Endometrial microvascular endothelial cells (primary cell): ENCODE data around the gene OR6J1. TPM values are rescaled to one million over a fixed set of nuclear protein-coding genes. Genes with fewer than 3 reads are reported as not detected.
"Not testable (repeated sequence)": the region's sequence is repeated elsewhere in the genome, so short reads cannot be mapped to it uniquely, and the experiment has no call there.

ENCODE experiments used
- in situ Hi-C: cut with HindIII; loops from 2 replicates; pipeline ENCODE4 v1.10.0; 2017; ENCODE audit warnings: low sequenced_read_pairs, low pct_unique_long_range_greater_than_20kb; ENCODE audit errors: inconsistent ontology term
- total RNA-seq: library from RNA; depleted of rRNA; stranded (reverse); fragments of >200 nt; gene quantifications from one replicate; pipeline ENCODE4 v1.2.3, GENCODE V29; 2015; ENCODE audit errors: inconsistent ontology term

The OR6J1 gene
- total RNA-seq, 1 donor from 2014 or later: not detected

DNA sequence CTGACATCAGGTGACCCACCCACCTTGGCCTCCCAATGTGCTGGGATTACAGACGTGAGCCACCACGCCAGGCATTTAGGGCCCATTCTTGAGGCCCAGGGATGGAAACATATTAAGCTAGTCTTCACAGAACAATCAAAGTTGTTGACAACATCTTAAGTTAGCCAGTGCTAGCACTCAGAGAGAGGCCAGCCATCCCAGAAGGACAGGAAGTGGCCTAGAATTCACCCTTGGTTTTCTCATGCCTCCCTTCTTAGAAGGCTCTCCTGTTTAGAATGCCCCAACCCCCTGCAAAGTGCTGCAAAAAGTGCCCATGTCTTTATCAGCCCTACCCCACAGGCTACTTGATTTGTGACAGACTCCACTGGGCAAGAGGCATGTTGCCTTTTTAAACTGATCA lies 12.1 kb upstream of the OR6J1 start:
- in situ Hi-C loops: no loop called here

DNA sequence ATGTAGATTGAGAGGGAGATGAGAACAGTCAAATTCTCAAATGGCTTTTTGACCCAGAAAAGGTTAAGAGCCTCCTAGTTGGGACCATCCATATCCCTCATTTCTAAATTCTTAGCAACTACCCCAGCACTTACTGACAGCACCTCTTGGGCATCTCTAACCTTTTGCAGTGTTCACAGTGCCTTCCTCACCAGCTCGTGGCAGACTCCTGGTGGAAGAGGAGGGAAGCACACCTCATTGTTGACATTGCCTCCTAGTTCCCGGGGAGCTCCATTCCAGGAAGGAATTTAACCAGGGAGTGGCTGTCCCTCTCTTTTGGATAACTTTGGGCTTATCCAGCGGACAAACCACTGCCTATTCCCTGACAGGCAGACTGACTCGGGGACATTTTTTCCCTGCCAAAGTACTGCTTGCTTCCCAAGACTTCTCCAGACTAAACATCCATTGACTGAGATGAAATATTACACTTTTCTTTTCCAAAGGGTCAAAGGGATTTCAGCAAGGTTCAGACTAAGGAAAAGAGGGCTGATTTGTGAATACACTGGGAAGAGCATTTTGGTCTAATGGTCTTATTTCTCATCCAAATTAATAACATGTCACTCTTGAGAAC lies 9.0 kb upstream of the OR6J1 start:
- in situ Hi-C loops: no loop called here

DNA sequence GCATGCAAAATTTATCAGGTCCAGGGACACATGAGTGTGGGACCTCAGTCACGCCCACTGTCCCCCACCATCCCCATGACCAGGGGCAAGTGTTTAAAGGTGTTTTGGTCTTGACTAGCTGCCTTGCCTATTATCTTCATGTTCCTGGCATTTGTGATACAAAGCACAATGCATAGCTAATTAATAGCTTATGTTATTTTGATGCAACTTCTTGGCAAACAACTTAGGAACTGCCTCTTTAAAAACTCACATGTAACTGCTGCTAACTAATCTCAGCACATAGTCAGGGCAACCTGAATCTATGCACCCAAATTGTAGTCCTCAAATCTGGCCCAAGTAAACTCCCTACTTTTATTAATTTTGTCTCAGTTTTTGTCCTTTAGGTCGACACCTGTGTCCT lies 7.4 kb upstream of the OR6J1 start:
- in situ Hi-C loops: no loop called here

DNA sequence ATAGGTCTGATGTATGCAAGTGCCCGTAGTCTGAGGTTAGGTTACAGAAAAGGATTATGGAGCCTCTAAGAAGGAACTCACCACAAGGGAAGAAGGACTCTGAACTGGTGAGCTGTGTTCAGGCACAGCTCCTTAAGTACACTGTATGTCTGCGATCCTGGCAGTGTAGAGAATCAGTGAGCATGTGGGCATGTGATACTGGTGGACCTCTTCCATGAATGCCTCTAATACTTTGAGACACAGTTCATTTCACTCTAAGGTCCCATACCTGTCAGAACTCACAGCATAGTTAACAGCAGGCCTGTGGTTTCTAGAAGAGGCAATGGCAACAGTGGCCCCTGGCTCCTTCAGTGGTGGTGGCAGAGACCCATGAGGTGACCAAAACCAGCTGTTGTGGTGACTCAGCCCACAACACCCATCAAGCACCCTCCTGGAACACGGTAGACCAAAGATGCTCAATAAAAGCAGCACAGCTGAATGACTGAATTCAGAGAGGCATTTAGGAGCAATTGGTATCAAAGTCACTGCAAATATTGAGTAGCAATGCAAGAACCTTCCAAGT lies 6.9 kb upstream of the OR6J1 start:
- in situ Hi-C loops: no loop called here

DNA sequence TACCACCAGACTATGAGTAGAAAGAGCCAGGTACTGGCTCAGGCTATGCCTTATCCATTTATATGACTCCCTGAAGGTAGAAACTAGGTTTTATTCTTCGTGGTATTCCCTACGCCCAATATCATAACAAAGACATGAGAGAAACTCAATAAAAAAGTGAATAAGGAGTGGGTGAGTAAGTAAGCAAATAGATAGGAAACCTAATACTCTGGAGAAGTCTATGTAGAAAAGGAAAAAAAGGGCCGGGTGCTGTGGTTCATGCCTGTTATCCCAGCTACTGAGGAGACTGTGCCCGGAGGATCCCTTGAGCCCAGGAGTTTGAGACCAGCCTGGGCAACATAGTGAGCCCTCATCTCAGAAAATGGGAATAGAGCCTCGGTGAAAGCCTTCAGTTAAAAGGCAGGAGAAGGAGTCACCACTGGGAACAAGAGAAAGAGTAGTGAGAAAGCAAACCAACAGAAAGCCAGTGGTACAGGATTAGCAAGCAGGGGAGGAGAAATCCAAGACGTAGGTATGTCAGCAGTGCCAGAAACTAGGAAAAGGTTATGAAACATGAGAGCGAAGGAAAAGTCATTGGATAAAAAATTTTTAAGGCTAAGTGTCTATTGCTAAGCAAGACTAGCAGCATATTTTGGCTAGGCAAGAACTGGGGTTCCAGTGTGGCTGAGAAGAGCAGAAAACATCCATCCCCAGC lies 6.0 kb upstream of the OR6J1 start:
- in situ Hi-C loops: no loop called here

DNA sequence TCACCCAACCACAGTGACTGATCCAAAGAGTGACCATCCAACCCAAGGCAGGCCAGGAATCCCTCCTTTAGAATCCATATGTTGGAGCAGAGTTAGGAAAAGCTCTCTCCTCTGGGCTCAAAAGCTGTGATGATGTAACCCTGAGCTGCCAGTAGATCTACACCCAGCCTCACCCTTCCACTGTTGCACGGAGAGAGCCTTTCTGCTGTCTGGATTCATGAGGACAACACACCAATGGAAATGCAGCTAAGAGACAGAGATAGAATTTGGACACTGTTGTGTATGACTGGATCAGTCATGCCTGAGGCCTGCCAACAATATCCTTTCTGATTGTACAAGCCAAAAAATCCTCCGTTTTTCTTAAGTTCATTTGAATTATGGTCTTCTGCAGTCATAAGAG lies 4.4 kb upstream of the OR6J1 start:
- in situ Hi-C loops: no loop called here

DNA sequence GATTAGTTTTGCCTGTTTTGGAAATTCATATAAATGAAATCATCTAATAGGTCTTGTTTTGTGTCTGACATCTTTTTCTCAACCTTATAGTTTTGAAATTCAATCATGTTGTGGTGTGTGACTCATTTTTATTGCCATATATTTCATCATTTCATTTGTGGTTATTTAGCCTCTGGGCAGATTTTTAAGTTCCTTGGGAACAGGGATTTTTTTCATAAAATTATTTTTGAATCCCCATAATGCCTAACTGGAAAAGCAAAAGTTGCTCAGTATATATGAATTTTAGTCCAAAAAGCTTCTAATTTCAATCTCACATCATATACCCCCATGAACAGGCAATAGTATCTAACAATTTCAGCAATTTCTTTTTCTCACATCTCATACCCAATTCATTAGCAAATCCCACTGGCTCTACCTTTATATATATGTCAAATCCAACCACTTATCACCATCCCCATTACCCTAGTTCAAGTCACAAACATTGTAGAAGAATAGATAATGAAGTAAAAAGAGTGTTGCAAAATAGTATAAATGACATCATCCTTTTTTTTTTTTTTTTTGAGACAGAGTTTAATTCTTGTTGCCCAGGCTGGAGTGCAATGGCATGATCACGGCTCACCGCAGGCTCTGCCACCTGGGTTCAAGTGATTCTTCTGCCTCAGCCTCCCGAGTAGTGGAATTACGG lies 2.6 kb upstream of the OR6J1 start:
- in situ Hi-C loops: no loop called here

DNA sequence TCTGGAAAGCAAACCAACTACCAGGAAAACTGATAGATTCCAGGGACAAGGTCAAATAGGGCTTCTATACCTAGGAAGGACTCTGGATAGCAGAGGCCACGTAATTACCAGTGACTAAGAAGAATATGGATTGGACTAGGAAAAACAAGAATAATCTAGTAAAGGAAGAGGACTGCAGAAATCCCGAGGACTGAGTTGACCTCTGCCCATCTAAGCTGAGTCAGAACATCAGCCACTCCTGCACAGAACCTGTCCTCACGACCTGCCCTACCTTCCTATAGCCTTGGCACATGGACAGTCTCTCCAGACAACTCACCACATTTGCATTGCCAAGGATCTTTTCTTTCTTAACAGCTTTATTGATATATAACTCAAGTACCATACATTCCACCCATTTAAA lies 2.3 kb downstream of the OR6J1 start:
- in situ Hi-C loops: no loop called here

DNA sequence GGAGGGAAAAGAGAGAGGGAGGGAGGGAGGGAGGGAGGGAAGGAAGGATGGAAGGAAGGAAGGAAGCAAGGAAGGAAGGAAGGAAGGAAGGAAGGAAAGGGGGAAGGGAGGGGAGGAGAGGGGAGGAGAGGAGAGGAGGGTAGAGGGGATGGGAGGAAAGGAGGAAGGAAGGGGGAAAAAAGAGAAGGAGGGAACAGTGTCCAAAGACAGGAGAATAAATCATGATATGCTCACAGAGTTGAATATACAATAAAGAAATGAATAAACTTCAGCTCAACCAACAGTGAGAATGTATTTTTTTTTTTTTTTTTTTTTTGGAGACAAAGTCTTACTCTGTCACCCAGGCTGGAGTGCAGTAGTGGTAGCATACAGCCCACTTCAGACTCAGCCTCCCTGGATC lies 4.0 kb downstream of the OR6J1 start:
- in situ Hi-C loops: no loop called here

DNA sequence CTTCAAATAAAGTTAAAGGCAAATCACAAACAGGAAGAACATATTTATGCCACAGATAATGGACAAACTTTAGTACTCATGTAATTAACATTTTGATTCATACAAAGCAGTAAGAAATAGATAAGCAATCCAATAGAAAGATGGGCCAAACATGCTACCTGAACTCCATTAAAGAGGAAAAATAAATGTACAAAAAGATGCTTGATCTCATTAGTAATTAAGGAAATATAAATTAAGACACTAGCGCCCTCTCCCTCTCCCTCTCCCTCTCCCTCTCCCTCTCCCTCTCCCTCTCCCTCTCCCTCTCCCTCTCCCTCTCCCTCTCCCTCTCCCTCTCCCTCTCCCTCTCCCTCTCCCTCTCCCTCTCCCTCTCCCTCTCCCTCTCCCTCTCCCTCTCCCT lies 8.2 kb downstream of the OR6J1 start:
- in situ Hi-C loops: not testable (repeated sequence)

DNA sequence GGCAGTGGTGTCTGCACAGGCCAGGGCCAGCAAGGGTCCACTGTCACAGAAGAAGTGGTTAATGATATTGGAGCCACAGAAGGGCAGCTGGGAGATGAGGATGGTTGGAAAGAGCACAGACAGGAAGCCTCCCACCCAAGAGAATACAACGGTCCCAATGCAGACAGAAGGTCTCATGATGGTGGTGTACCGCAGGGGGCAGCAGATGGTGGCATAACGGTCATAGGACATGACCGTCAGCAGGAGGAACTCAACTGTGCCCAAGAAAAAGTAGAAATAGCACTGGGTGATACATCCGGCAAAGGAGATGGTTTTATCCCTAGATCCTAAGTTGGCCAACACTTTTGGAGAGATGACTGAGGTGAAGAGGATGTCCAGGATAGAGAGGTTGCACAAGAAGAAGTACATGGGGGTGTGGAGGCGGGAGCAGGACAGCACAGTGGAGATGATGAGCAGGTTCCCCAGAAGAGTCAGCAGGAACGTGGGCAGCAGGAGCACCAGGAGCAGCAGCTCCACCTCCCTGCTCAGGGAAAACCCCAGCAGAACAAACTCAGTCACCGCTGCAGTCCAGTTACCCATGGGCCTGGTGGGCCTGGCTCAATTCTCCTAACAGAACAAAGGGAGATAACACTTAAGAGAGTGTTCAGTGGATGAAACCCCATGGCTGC lies 9.8 kb downstream of the OR6J1 start:
- in situ Hi-C loops: no loop called here

DNA sequence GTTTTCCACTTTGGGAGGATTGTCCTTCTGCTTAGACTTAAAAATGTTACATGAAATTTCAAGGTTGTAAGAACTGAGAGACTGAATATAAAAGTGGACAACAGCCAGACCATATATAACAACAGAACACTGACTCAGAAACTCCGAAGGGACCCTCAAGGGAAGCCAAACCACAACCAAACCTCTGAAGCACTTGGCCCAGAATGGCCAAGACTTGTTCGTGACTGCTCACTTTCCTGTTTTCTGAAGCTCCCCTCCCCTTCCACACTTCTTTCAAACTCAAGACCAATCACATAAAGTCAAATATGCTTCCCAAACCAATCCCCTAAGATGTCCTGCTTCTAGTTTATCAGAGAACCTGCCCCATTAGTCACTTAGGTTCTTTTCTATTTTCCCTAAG lies 13.7 kb downstream of the OR6J1 start:
- in situ Hi-C loops: no loop called here

DNA sequence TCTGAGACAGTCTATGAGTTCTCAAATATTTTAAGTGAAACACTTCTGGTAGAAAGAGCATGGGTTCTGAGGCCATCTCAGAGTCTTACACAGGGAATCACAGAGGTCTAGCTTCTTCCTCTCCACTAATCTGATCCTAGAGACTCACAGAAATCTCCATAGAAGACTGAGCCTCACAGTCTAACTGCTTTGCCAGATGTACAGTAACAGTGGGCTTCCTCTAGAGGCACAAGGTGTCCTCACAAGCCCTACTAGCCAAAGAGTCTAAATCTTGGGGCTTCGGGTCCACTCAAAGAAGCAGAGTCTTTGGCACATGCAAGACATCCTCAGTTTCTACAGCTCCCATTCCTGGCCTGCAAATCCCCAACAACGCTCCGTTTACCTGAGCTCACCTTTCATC lies 14.1 kb downstream of the OR6J1 start:
- in situ Hi-C loops: no loop called here

DNA sequence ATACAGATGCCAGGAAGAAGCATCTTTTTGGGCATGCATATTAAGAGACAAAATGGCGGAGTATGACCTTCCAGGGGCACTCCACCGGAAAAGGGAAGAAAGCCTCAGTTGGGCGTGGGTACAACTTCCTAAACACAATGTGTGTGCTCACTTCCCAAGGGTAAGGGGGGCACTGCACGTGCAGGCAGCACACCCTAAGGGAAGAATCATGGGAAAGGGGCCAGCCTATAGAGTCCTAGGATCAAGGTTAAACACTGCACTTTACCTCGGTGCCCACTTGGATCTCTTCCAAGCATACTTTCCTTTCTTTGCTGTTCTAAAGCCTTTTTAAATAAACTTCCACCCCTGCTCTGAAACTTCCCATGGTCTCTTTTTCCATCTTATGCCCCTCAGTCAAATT lies 14.8 kb downstream of the OR6J1 start:
- in situ Hi-C loops: no loop called here

DNA sequence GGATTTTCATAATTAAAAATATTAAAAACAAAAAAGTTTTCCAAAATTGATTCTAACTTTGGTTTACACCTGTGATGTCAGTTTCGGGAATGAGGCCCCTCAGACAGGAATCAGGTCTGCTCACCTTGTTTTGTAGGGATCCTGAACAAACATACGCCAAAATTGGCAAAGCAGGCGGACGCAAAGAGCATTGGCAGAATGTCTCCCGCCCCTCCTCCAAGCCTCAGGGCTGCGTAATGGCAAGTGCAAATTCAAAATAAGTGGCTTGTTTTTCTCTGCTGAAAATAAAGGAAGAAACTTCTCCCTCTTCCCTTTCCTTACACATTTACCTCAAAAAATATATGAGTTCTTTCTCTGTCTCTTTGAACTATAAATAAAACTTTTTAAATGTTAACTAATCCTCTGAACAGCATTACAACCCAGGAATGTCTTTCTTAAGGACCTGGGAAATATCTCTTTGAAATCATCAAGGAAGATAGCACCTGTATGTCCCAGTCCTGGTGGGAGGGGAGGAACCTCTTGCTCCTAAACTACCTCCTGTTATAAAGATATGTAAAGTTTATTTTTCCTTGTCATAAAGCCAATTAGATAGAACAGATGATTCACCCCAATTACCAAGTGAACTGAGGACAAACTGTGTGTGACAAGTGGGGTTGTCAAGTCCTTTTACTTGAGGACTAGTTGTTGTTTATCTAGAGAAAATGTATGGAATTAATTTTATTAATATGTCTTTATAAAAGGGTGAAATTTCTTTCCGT lies 16.5 kb downstream of the OR6J1 start:
- in situ Hi-C loops: no loop called here

DNA sequence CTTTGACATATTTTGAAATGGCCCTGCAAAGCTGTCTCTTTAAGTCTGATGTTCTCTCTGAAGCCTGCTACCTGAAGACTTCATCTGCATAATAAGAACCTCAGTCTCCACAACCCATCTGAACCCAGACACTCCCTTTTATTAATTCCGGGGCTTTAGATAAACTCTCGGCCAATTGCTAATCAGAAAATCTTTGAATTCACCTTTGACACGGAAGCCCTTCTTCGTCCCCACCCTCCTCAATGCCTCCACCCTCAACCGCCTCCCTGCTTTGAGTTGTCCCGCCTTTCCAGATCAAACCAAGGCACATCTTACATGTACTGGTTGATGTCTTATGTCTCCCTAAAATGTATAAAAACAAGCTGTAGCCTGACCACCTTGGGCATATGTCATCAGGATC lies 17.6 kb downstream of the OR6J1 start:
- in situ Hi-C loops: no loop called here

DNA sequence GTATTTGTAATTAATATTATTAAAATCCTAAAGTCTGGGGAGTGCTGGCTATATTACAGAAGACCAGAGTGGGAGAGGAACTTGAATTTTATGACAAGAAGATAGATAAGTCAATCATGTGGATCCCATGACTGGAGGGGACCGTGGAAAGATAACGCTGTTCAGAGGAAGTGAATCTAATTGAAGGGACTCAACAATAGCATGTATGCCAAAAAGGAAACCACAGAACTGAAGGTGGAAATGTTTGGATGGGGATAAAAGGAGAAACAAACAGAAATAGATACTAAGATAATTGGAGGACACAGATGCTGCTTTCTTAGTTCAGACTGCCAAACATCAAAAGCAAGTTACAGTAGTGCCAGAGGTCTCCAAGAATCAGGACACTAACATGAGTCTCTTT lies 21.1 kb downstream of the OR6J1 start:
- in situ Hi-C loops: no loop called here

DNA sequence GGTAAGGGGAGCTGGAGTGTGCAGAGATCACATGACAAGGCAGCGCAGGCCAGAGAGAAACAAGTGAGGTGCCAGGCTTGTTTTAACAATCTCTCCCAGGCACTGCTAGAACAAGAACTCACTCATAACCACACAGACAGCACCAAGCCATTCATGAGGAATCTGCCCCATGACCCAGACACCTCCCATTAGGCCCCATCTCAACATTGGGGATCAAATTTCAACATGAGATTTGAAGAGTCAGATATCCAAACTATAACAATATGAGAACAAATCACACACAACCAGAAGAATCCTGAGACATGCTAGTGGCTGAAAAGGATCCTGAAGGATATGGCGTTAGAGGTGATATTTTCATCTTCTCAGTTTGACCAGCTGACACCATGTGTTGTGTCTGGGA lies 21.9 kb downstream of the OR6J1 start:
- in situ Hi-C loops: no loop called here

DNA sequence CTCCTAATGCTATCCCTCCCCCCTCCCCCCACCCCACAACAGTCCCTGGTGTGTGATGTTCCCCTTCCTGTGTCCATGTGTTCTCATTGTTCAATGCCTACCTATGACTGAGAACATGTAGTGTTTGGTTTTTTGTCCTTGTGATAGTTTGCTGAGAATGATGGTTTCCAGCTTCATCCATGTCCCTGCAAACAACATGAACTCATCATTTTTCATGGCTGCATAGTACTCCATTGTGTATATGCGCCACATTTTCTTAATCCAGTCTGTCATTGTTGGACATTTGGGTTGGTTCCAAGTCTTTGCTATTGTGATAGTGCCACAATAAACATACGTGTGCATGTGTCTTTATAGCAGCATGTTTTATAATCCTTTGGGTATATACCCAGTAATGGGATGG lies 28.4 kb downstream of the OR6J1 start:
- in situ Hi-C loops: not testable (repeated sequence)
